GM21390 (cell line): Measurements from ENCODE around the gene YJU2.
"Not testable (repeated sequence)": the region's sequence is repeated elsewhere in the genome, so short reads cannot be mapped to it uniquely, and the experiment has no call there.

Experiments
- ATAC-seq: cut with Tn5 transposase; IDR thresholded peaks from one replicate; pipeline ENCODE4 v1.9.1; 2021; ENCODE audit not compliant: unreplicated experiment

Gene YJU2

DNA sequence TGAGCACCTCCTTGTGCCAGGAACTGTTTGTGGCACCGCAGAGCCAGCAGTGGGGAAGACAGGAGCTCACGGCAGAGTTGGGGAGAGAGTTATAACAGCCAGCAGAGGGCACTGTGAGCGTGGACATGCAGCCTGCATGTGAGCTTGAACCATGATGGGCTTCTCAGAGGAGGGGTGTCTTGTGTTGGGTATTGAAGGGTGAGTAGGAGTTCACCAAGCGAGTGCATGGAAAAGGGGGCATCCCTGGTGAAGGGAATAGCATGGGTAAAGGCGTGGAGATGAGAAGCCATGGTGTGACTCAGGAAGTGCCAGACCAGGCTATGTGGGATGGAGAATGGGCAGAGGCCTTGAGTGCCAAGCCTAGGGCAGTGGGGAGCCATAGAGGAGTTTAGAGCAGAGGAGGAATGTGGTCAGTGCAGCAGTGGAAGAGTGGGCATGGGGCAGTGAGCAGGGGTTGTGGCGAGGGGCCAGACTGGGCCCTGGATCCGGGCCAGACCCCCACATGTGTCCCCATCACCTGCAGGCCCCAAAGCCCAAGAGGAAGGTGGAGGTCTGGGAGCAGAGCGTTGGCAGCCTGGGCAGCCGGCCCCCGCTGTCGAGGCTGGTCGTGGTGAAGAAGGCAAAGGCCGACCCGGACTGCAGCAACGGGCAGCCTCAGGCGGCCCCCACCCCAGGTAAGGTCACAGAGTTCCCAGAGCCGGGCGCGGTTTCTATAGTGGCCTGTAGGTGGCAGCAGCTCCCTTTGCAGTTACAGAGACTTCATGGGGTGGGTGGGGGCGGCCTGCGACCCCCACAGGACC, 20.4 kb downstream of the YJU2 start:
- no peak for ATAC-seq

DNA sequence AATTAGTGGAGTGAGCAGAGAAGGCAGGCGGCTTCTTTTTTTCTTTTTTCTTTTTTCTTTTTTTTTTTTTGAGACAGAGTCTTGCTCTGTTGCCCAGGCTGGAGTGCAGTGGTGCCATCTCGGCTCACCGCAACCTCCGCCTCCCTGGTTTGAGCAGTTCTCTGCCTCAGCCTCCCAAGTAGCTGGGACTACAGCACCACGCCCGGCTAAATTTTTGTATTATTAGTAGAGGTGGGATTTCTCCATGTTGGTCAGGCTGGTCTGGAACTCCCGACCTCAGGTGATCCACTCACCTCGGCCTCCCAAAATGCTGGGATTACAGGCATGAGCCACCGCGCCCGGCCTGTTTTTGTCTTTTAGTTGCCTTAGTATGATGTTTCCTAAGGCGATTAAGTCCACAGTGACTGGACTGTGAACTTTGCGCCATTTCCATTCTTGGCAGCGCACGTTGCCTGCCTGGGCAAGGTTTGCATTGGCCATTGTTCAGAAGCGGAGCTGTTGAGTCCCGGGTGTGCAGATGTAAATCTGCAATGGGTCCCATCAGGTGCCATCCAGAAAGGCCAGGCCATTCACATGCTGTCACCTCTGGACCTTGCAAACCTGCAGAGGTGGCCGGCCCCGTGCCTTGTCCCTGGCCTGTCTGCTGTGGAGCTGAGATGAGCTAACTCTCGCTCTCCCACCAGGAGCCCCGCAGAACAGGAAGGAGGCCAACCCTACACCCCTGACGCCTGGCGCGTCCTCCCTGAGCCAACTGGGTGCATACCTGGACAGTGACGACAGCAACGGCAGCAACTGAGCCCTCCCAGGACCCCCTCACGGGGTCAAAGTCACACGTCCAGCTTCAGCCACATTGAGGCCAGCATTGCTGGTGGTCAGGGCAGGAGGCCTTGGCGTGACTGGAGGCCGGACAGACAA, 21.3 kb downstream of the YJU2 start:
- ATAC-seq, result no peak

GRCh38 chr19:4268816-4269430, 22.0 kb downstream of the YJU2 start:
- no peak for ATAC-seq

GRCh38 chr19:4272894-4273293, 26.0 kb downstream of the YJU2 start:
- no peak for ATAC-seq

DNA sequence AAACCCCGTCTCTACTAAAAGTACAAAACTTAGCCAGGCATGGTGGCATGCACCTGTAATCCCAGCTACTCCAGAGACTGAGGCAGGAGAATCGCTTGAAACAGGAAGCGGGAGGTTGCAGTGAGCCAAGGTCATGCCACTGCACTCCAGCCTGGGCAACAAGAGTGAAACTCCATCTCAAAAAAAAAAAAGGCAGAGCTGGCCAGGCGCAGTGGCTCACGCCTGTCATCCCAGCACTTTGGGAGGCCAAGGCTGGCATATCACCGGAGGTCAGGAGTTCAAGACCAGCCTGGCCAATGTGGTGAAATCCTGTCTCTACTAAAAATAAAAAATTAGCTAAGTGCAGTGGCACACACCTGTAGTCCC, 27.4 kb downstream of the YJU2 start:
- ATAC-seq, result not testable (repeated sequence)

GRCh38 chr19:4277191-4277696, 30.4 kb downstream of the YJU2 start:
- no peak for ATAC-seq

DNA sequence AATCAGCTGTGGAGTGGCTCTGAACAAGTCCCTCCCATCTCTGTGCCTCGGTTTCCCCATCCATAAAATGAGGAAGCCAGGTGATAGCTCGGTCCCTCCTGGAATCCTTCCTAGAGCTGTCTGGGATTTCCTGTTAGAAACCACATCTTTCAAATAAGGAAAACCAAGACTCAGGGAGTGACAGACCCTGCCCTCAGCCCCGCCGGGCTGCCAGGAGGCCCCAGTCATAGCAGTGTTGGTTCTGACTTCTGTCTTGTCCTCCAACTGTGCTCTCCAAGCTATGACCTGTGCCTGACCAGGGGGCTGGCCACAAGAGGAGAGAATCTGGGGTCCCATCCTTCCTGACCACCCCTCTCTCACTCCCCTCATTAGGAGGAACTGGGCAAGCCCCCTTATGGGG, 31.1 kb downstream of the YJU2 start:
- ATAC-seq, result no peak

DNA sequence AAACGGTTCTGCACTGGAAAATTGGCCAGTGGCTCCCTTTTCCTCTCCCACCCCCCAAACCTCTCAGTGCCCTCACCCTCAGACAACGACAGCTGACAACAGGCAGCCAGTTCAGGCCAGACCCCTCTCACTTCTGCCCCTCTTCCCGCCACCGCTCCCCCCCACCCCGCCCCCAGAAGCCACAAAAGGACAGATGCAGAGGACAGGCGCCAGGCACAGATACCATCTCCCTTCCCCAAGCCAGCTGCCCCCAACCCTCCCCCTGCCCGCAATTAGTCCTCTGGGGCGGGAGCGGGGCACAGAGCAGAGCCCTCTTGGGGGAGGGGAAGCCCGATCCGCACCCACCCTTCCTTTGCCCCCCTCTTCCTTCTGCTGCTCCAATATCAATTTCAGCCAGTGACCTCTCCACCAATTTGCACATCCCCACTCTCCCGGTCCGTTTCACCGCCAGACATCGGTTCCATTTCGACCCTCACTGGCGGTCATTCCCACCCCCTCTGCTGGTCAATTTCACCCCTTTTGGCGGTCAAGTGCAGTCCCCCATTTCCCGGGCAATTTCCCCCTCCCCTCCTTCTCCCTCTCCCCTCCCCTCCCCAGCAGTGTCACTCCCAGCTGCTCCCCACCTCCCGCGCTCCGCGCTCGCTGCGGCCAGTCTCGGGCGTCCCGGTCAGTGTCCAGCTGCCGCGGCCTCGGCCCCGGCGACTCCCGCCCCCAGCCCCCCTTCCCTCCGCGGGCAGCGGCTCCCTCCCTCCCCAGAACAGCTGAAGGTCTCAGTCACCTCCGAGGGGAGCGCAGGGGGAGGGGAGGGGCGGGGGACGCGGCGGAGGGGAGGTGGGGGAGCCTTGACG, 31.8 kb downstream of the YJU2 start, which contains the start of gene SHD:
TSS of gene SHD (plus strand) at position 848 of the 848 bp plus-strand sequence. CDS start 798 bp downstream, outside the sequence.
- no peak for ATAC-seq

- ATAC-seq, result no peak
These were observed 32.3 kb downstream of the YJU2 start for GRCh38 chr19:4279267-4279529.

GRCh38 chr19:4279530-4280422, 32.9 kb downstream of the YJU2 start:
- ATAC-seq, result no peak

DNA sequence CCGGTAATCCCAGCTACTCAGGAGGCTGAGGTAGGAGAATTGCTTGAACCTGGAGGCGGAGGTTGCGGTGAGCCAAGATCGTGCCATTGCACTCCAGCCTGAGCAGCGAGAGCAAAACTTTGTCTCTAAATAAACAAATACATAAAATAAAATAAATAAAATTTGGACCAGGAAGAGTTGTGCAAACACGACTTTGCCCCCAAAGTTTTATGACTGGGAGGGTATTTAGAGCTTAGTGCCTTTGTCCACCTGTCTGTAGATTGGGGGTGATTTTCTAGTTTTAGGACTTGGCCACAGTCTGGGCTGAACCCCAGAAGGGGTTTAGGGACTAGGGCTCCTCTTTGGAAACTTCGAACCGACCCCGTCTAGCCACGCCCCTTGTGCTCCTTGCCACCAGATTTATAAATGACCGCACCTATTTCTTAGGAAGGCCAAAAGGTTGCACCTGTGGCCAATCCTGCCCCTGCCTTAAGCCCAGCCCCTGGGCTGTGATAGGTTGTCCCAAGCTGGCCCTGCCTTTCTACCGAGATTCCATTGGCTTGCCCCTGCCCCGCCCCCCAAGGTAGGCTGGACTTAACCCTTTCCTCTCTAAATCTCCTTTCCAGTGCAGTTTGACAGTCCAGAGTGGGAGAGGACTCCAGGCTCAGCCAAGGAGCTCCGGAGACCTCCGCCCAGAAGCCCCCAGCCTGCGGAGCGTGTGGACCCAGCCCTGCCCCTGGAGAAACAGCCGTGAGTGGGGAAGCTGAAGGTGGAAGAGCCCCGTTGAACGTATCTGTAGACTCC, 37.5 kb downstream of the YJU2 start:
- ATAC-seq, result no peak

- ATAC-seq, result no peak
These were observed 38.1 kb downstream of the YJU2 start for GRCh38 chr19:4284974-4285373.

DNA sequence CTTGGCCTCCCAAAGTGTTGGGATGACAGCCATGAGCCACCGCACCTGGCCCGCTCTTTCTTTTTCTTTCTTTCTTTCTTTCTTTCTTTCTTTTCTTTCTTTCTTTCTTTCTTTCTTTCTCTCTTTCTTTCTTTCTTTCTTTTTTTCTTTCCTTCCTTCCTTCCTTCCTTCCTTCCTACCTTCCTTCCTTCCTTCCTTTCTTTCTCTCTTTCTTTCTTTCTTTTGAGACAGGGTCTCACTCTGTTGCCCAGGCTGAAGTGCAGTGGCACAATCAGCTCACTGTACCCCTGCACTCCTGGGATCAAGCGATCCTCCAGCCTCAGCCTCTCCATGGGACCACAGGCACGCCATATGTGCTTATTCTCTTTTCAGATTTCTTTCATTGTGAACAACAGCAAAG, 39.3 kb downstream of the YJU2 start:
- ATAC-seq, result not testable (repeated sequence)

DNA sequence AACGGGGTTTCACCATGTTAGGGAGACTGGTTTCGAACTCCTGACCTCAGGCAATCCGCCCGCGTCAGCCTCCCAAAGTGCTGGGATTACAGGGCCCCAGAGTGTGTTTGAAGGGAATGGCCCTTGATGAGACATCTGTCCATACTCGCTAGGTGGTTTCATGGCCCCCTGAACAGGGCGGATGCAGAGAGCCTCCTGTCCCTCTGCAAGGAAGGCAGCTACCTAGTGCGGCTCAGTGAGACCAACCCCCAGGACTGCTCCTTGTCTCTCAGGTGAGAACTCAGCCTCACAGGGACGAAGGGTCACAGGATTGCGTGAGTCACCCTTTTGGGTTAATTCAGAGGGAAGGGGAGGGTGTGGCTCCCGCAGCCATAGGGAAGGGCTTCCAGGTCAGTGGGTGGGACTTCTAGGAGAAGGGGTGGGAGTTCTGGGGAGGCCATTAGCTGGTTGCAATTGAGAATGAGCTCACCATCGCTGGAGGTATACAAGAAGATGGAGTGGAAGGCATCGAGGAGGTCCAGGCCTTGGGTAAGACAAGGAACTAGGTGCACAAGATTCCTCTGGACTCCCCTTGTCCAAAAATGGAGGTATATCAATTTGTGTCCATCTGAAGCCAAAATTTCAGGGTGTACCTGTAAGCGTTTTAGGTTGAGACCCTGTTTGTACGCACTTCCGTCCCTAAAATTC, 41.4 kb downstream of the YJU2 start:
- no peak for ATAC-seq

GRCh38 chr19:4291184-4291732, 44.4 kb downstream of the YJU2 start:
- no peak for ATAC-seq

DNA sequence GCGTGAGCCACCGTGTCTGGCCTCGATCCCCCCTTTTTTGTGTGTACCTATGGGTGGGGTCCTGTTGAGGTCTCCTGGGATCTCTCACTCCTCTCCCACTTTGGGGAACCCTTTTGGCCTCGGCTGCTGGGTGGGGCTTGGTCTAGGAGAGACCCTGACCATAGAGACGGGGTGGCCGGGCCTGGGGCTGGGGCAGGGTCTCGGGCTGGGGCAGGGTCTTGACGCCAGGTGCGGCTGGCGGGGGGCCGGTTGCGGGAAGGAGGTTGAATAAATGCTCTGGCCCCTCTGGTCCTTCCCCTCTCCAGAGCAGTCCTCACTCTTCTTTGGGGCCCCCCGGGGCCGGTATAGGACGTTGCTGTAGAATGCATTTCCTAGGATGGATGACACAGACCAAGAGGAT, 45.6 kb downstream of the YJU2 start:
- ATAC-seq, result no peak

GRCh38 chr19:4294389-4294788, 47.5 kb downstream of the YJU2 start:
- ATAC-seq, result no peak
